ENCODE results near the gene LCE4A.

- no peak for TF ChIP-seq YY1 (IDR thresholded peaks at IDR 0.05; ENCODE audit: low read depth)
- TF ChIP-seq CEBPB (IDR thresholded peaks at IDR 0.05) = no peak
- no peak for TF ChIP-seq REST (IDR thresholded peaks at IDR 0.05; ENCODE audit: low read depth)
- no peak for TF ChIP-seq CREB1 (IDR thresholded peaks at IDR 0.05; ENCODE audit: low read depth)
- no peak for TF ChIP-seq EGR1 (IDR thresholded peaks at IDR 0.05)
- no peak for TF ChIP-seq EP300 (IDR thresholded peaks at IDR 0.05; ENCODE audit: borderline replicate concordance)
- TF ChIP-seq TCF12 (IDR thresholded peaks at IDR 0.05; ENCODE audit: low read depth) = no peak
These were observed 44.9 kb upstream of the LCE4A start, which contains the start of gene LCE2D for GRCh38 chr1:152663098-152663497.
